Activated CD4-positive, CD25-positive, alpha-beta regulatory T cell treated with anti-CD3 and anti-CD28 coated beads, Interleukin-2, amount 50 U/mL, for 24 hours (primary cell): ENCODE results near the gene SDF2L1.
"Not testable (repeated sequence)": the region's sequence is repeated elsewhere in the genome, so short reads cannot be mapped to it uniquely, and the experiment has no call there.

Experiments
- ATAC-seq, 2 donors: fragments of 150-1000 bp; cut with Tn5 transposase; one replicate each; pipeline ENCODE4 v1.10.0; 2021; ENCODE audit warnings: mild to moderate bottlenecking in 1 of 2, moderate library complexity in 1 of 2

The SDF2L1 gene

GRCh38 chr22:21665047-21665851, 23.1 kb downstream of the SDF2L1 start:
- ATAC-seq = no peak

- no peak for ATAC-seq
Observed at GRCh38 chr22:21666786-21667185, 24.7 kb downstream of the SDF2L1 start.

- no peak for ATAC-seq
Observed at GRCh38 chr22:21669026-21669425, 26.9 kb downstream of the SDF2L1 start.

GRCh38 chr22:21672107-21672629, 30.1 kb downstream of the SDF2L1 start:
- no peak for ATAC-seq

- ATAC-seq = no peak
Observed at GRCh38 chr22:21673534-21674321, 31.6 kb downstream of the SDF2L1 start.

- no peak for ATAC-seq
Observed at GRCh38 chr22:21674638-21675245, 32.6 kb downstream of the SDF2L1 start.

GRCh38 chr22:21677606-21678443, 35.7 kb downstream of the SDF2L1 start:
- ATAC-seq = no peak

- not testable (repeated sequence) for ATAC-seq
Observed at GRCh38 chr22:21678842-21679241, 36.7 kb downstream of the SDF2L1 start.

- no peak for ATAC-seq
Observed at GRCh38 chr22:21679383-21679782, 37.3 kb downstream of the SDF2L1 start.

GRCh38 chr22:21680830-21681565, 38.9 kb downstream of the SDF2L1 start:
- no peak for ATAC-seq

- ATAC-seq = peak in 1 of 2 donors; percentile 21
Observed at GRCh38 chr22:21681566-21682370, 39.7 kb downstream of the SDF2L1 start.

GRCh38 chr22:21682385-21683175, 40.5 kb downstream of the SDF2L1 start:
- no peak for ATAC-seq

GRCh38 chr22:21683401-21683811, 41.3 kb downstream of the SDF2L1 start:
- ATAC-seq = no peak

GRCh38 chr22:21684492-21685163, 42.5 kb downstream of the SDF2L1 start:
- ATAC-seq = no peak

- ATAC-seq = no peak
Observed at GRCh38 chr22:21685164-21685513, 43.0 kb downstream of the SDF2L1 start.

GRCh38 chr22:21686193-21686608, 44.1 kb downstream of the SDF2L1 start:
- ATAC-seq = no peak

- no peak for ATAC-seq
Observed at GRCh38 chr22:21686634-21687393, 44.7 kb downstream of the SDF2L1 start.

- no peak for ATAC-seq
Observed at GRCh38 chr22:21687685-21688259, 45.7 kb downstream of the SDF2L1 start.
